ENCODE data around the gene MCHR1.

Gene MCHR1

GRCh38 chr22:40690370-40690769, 11.1 kb downstream of the MCHR1 start:
- no peak for DNase-seq
- peaks cover 7 to 8% of the 10 kb centered on the region in 2 experiments for H3K4me1 ChIP-seq (ENCODE audit: control insufficient read depth in 1 of 2, insufficient read depth in 2 of 2, low read length in 2 of 2)
- no peak overlapping the region for H3K14ac ChIP-seq (ENCODE audit: low read length)
- H3K36me3 ChIP-seq (ENCODE audit: control insufficient read depth in 1 of 2, insufficient read depth in 2 of 2, low read length in 2 of 2), result no peaks in the 10 kb centered on the region
- no peak overlapping the region for H4K12ac ChIP-seq (ENCODE audit: low read depth, low read length)
- H4K8ac ChIP-seq (ENCODE audit: low read depth, low read length), result peak overlapping the region; percentile 10
- H3K27ac ChIP-seq (ENCODE audit: low read depth, low read length), result no peak overlapping the region
- peak overlapping the region; percentile 54 for H4K91ac ChIP-seq (ENCODE audit: low read depth, low read length)
- H2BK120ac ChIP-seq (ENCODE audit: insufficient read depth, low read length, poor library complexity), result no peak overlapping the region
- WGBS (ENCODE audit: extremely low coverage, insufficient coverage, insufficient read length), result no CpG with 5 or more reads among the region's 8 CpGs
- H3K18ac ChIP-seq (ENCODE audit: low read length), result no peak overlapping the region
- no peak overlapping the region for H2AFZ ChIP-seq (ENCODE audit: insufficient read depth, low read length, poor library complexity)
- no peak overlapping the region for H2BK5ac ChIP-seq (ENCODE audit: low read depth, low read length, poor library complexity)
- H3K79me2 ChIP-seq (ENCODE audit: control insufficient read depth, insufficient read depth, low read length, poor library complexity), result no peaks in the 10 kb centered on the region
- no peak overlapping the region for H3K4me3 ChIP-seq (ENCODE audit: low read depth, low read length)
- H3K79me1 ChIP-seq (ENCODE audit: low read length), result peaks cover 1% of the 10 kb centered on the region
- no peak overlapping the region for H2AK5ac ChIP-seq (ENCODE audit: low read length)
- H2BK12ac ChIP-seq (ENCODE audit: low read length), result peak overlapping the region; percentile 17
- no peak overlapping the region for H3K23ac ChIP-seq (ENCODE audit: low read length)
- H3K9ac ChIP-seq (ENCODE audit: low read length), result no peak overlapping the region
- H3K4ac ChIP-seq (ENCODE audit: low read depth, low read length), result no peak overlapping the region
- H3K27me3 ChIP-seq (ENCODE audit: insufficient read depth, low read length), result no peaks in the 10 kb centered on the region
- no peak overlapping the region for H3K4me2 ChIP-seq (ENCODE audit: low read length)
- H3K9me3 ChIP-seq (ENCODE audit: insufficient read depth, low read depth, low read length), result no peaks in the 10 kb centered on the region

DNA sequence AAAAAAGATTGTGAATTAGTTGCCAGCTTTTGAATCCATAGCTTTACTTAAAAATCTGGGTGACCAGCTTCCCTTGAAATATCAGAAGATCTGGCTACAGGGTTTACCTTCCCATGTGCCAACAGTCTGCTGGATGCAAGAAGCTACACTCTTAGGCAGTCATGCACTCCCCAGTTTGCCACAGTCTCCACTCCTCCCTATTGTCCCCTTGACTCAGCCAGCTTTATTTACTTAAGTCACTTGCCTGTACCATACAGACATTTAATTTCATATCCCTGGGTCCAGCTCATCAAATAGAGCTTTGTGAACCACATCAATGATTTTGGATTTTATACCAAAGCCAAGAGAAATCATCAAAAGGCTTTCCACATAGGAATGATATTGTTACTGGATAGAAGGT, 12.2 kb downstream of the MCHR1 start:
- H4K91ac ChIP-seq (ENCODE audit: low read depth, low read length), result no peak overlapping the region
- no peaks in the 10 kb centered on the region for H3K9me3 ChIP-seq (ENCODE audit: insufficient read depth, low read depth, low read length)
- H3K4me1 ChIP-seq (ENCODE audit: control insufficient read depth in 1 of 2, insufficient read depth in 2 of 2, low read length in 2 of 2), result peaks cover 8 to 10% of the 10 kb centered on the region in 2 experiments
- H3K4ac ChIP-seq (ENCODE audit: low read depth, low read length), result no peak overlapping the region
- no peak overlapping the region for H2BK12ac ChIP-seq (ENCODE audit: low read length)
- H3K4me3 ChIP-seq (ENCODE audit: low read depth, low read length), result no peak overlapping the region
- H4K12ac ChIP-seq (ENCODE audit: low read depth, low read length), result no peak overlapping the region
- no peak overlapping the region for H2AFZ ChIP-seq (ENCODE audit: insufficient read depth, low read length, poor library complexity)
- H2AK5ac ChIP-seq (ENCODE audit: low read length), result no peak overlapping the region
- no peaks in the 10 kb centered on the region for H3K36me3 ChIP-seq (ENCODE audit: control insufficient read depth in 1 of 2, insufficient read depth in 2 of 2, low read length in 2 of 2)
- no peak overlapping the region for H3K4me2 ChIP-seq (ENCODE audit: low read length)
- H4K8ac ChIP-seq (ENCODE audit: low read depth, low read length), result no peak overlapping the region
- H3K23ac ChIP-seq (ENCODE audit: low read length), result no peak overlapping the region
- no peaks in the 10 kb centered on the region for H3K27me3 ChIP-seq (ENCODE audit: insufficient read depth, low read length)
- H3K27ac ChIP-seq (ENCODE audit: low read depth, low read length), result no peak overlapping the region
- no peak overlapping the region for H3K14ac ChIP-seq (ENCODE audit: low read length)
- no peak overlapping the region for H3K9ac ChIP-seq (ENCODE audit: low read length)
- H3K18ac ChIP-seq (ENCODE audit: low read length), result no peak overlapping the region
- no peak overlapping the region for H2BK120ac ChIP-seq (ENCODE audit: insufficient read depth, low read length, poor library complexity)
- H3K79me1 ChIP-seq (ENCODE audit: low read length), result no peaks in the 10 kb centered on the region
- no peaks in the 10 kb centered on the region for H3K79me2 ChIP-seq (ENCODE audit: control insufficient read depth, insufficient read depth, low read length, poor library complexity)
- no peak overlapping the region for H2BK5ac ChIP-seq (ENCODE audit: low read depth, low read length, poor library complexity)
- no peak for DNase-seq

DNA sequence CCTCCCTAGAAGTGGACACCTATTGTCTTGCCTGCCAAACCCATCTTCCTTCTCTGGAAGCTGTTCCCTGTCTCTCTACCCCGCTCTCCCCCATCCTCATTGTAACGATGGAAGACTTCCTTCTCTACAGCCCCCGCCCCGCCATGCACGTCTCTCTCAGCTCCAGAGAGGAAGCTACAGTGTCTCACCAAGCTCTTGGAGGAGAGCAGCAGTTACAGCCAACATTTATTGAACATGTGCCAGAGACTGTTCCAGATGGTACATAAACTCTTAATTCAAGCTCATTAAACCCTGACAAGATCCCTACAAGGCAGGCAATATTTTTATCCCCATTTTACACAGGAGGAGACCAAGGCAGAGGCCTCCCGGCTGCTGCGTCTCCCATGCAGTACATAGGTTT, 15.1 kb downstream of the MCHR1 start:
- H3K4me3 ChIP-seq (ENCODE audit: low read depth, low read length), result no peak overlapping the region
- no peak overlapping the region for H3K18ac ChIP-seq (ENCODE audit: low read length)
- H2BK5ac ChIP-seq (ENCODE audit: low read depth, low read length, poor library complexity), result no peak overlapping the region
- H4K91ac ChIP-seq (ENCODE audit: low read depth, low read length), result no peak overlapping the region
- WGBS (ENCODE audit: extremely low coverage, insufficient coverage, insufficient read length), result no CpG with 5 or more reads among the region's 7 CpGs
- no peaks in the 10 kb centered on the region for H3K36me3 ChIP-seq (ENCODE audit: control insufficient read depth in 1 of 2, insufficient read depth in 2 of 2, low read length in 2 of 2)
- H4K8ac ChIP-seq (ENCODE audit: low read depth, low read length), result peak overlapping the region; percentile 8
- peak overlapping the region; percentile 21 for H2BK12ac ChIP-seq (ENCODE audit: low read length)
- no peak overlapping the region for H2AK5ac ChIP-seq (ENCODE audit: low read length)
- peaks cover 8 to 10% of the 10 kb centered on the region in 2 experiments for H3K4me1 ChIP-seq (ENCODE audit: control insufficient read depth in 1 of 2, insufficient read depth in 2 of 2, low read length in 2 of 2)
- no peaks in the 10 kb centered on the region for H3K79me2 ChIP-seq (ENCODE audit: control insufficient read depth, insufficient read depth, low read length, poor library complexity)
- no peak overlapping the region for H3K9ac ChIP-seq (ENCODE audit: low read length)
- no peak overlapping the region for H3K4ac ChIP-seq (ENCODE audit: low read depth, low read length)
- no peak overlapping the region for H3K4me2 ChIP-seq (ENCODE audit: low read length)
- H3K79me1 ChIP-seq (ENCODE audit: low read length), result no peaks in the 10 kb centered on the region
- H3K14ac ChIP-seq (ENCODE audit: low read length), result no peak overlapping the region
- no peak for DNase-seq
- H4K12ac ChIP-seq (ENCODE audit: low read depth, low read length), result no peak overlapping the region
- no peak overlapping the region for H2BK120ac ChIP-seq (ENCODE audit: insufficient read depth, low read length, poor library complexity)
- no peaks in the 10 kb centered on the region for H3K9me3 ChIP-seq (ENCODE audit: insufficient read depth, low read depth, low read length)
- no peak overlapping the region for H3K27ac ChIP-seq (ENCODE audit: low read depth, low read length)
- no peak overlapping the region for H2AFZ ChIP-seq (ENCODE audit: insufficient read depth, low read length, poor library complexity)
- H3K27me3 ChIP-seq (ENCODE audit: insufficient read depth, low read length), result no peaks in the 10 kb centered on the region
- no peak overlapping the region for H3K23ac ChIP-seq (ENCODE audit: low read length)

- no peaks in the 10 kb centered on the region for H3K9me3 ChIP-seq (ENCODE audit: insufficient read depth, low read depth, low read length)
- H4K91ac ChIP-seq (ENCODE audit: low read depth, low read length), result no peak overlapping the region
- H3K79me1 ChIP-seq (ENCODE audit: low read length), result no peaks in the 10 kb centered on the region
- no peak overlapping the region for H3K4ac ChIP-seq (ENCODE audit: low read depth, low read length)
- no CpG with 5 or more reads among the region's 7 CpGs for WGBS (ENCODE audit: extremely low coverage, insufficient coverage, insufficient read length)
- H2BK12ac ChIP-seq (ENCODE audit: low read length), result no peak overlapping the region
- no peak overlapping the region for H2AK5ac ChIP-seq (ENCODE audit: low read length)
- no peaks in the 10 kb centered on the region for H3K4me1 ChIP-seq (ENCODE audit: control insufficient read depth in 1 of 2, insufficient read depth in 2 of 2, low read length in 2 of 2)
- no peak overlapping the region for H3K4me3 ChIP-seq (ENCODE audit: low read depth, low read length)
- no peak overlapping the region for H3K4me2 ChIP-seq (ENCODE audit: low read length)
- H4K8ac ChIP-seq (ENCODE audit: low read depth, low read length), result no peak overlapping the region
- no peak for DNase-seq
- H3K23ac ChIP-seq (ENCODE audit: low read length), result no peak overlapping the region
- H2AFZ ChIP-seq (ENCODE audit: insufficient read depth, low read length, poor library complexity), result no peak overlapping the region
- no peaks in the 10 kb centered on the region for H3K36me3 ChIP-seq (ENCODE audit: control insufficient read depth in 1 of 2, insufficient read depth in 2 of 2, low read length in 2 of 2)
- H4K12ac ChIP-seq (ENCODE audit: low read depth, low read length), result no peak overlapping the region
- no peak overlapping the region for H3K9ac ChIP-seq (ENCODE audit: low read length)
- no peak overlapping the region for H3K27ac ChIP-seq (ENCODE audit: low read depth, low read length)
- H2BK5ac ChIP-seq (ENCODE audit: low read depth, low read length, poor library complexity), result no peak overlapping the region
- no peaks in the 10 kb centered on the region for H3K79me2 ChIP-seq (ENCODE audit: control insufficient read depth, insufficient read depth, low read length, poor library complexity)
- no peak overlapping the region for H3K14ac ChIP-seq (ENCODE audit: low read length)
- H3K27me3 ChIP-seq (ENCODE audit: insufficient read depth, low read length), result no peaks in the 10 kb centered on the region
- no peak overlapping the region for H3K18ac ChIP-seq (ENCODE audit: low read length)
- H2BK120ac ChIP-seq (ENCODE audit: insufficient read depth, low read length, poor library complexity), result no peak overlapping the region
Measured at GRCh38 chr22:40701274-40701673, 22.0 kb downstream of the MCHR1 start.
